Neural progenitor cell (in vitro differentiated cells): ENCODE measurements around the gene CA14. TPM values are rescaled to one million over a fixed set of nuclear protein-coding genes. Genes with fewer than 3 reads are reported as not detected.

Experiments
- DNase-seq: peaks from one replicate; pipeline ENCODE4 v3.0.0-alpha.2; 2016; ENCODE audit warnings: low spot score
- H2AFZ ChIP-seq: fragments of 200-600 bp; sonication (generic); replicated peaks from 2 replicates; pipeline ENCODE4 v1.6.1; 2016; ENCODE audit warnings: antibody characterized with exemption
- H3F3A ChIP-seq: fragments of 200-600 bp; sonication (generic); 2 replicates; pipeline ENCODE4 v1.6.1; 2016; ENCODE audit warnings: antibody characterized with exemption, low read depth
- H3K27ac ChIP-seq: fragments of 200-600 bp; sonication (generic); 2 replicates; pipeline ENCODE4 v1.5.1; 2016; ENCODE audit warnings: mild to moderate bottlenecking
- H3K27me3 ChIP-seq: fragments of 200-600 bp; sonication (generic); 2 replicates; pipeline ENCODE4 v1.6.1; 2016; ENCODE audit warnings: mild to moderate bottlenecking, moderate library complexity
- H3K36me3 ChIP-seq: fragments of 200-600 bp; sonication (generic); 2 replicates; pipeline ENCODE4 v1.5.1; 2016
- H3K4me1 ChIP-seq: fragments of 200-600 bp; sonication (generic); 2 replicates; pipeline ENCODE4 v1.6.1; 2016; ENCODE audit warnings: mixed run types
- H3K4me2 ChIP-seq: fragments of 200-600 bp; sonication (generic); 2 replicates; pipeline ENCODE4 v1.6.1; 2016
- H3K4me3 ChIP-seq: fragments of 200-600 bp; sonication (generic); 2 replicates; pipeline ENCODE4 v1.5.1; 2016
- H3K79me2 ChIP-seq: fragments of 200-600 bp; sonication (generic); 2 replicates; pipeline ENCODE4 v1.6.1; 2016; ENCODE audit warnings: low read depth
- H3K9ac ChIP-seq: fragments of 200-600 bp; sonication (generic); 2 replicates; pipeline ENCODE4 v1.6.1; 2016
- H3K9me3 ChIP-seq: fragments of 200-600 bp; sonication (generic); 2 replicates; pipeline ENCODE4 v1.5.1; 2016; ENCODE audit warnings: low read depth
- H4K20me1 ChIP-seq: fragments of 200-600 bp; sonication (generic); 2 replicates; pipeline ENCODE4 v1.6.1; 2016; ENCODE audit warnings: low read depth
- H3K27ac Mint-ChIP-seq: 3 replicates; pipeline ENCODE4 v1.8.0; 2021; ENCODE audit warnings: mixed read lengths
- H3K27me3 Mint-ChIP-seq: 2 replicates; pipeline ENCODE4 v1.8.0; 2022; ENCODE audit warnings: low read depth, mild to moderate bottlenecking, inconsistent platforms, moderate library complexity, mixed read lengths; ENCODE audit not compliant: insufficient read depth
- H3K36me3 Mint-ChIP-seq: 3 replicates; pipeline ENCODE4 v1.8.0; 2021; ENCODE audit warnings: mixed read lengths
- H3K4me1 Mint-ChIP-seq: 3 replicates; pipeline ENCODE4 v1.8.0; 2021; ENCODE audit warnings: mixed read lengths
- H3K4me3 Mint-ChIP-seq: 3 replicates; pipeline ENCODE4 v1.8.0; 2021; ENCODE audit warnings: mild to moderate bottlenecking, moderate library complexity, mixed read lengths
- H3K9me3 Mint-ChIP-seq: 3 replicates; pipeline ENCODE4 v1.8.0; 2020; ENCODE audit warnings: mixed read lengths
- EZH2 ChIP-seq: fragments of 200-600 bp; sonication (generic); IDR thresholded peaks from 2 replicates; pipeline ENCODE4 v1.6.1; 2017; ENCODE audit warnings: antibody characterized with exemption, mild to moderate bottlenecking, moderate library complexity
- EZH2phosphoT487 ChIP-seq: fragments of 200-600 bp; sonication (generic); IDR thresholded peaks from 2 replicates; pipeline ENCODE4 v1.6.1; 2017; ENCODE audit warnings: antibody characterized with exemption
- total RNA-seq: library from RNA; depleted of rRNA; stranded (reverse); fragments of >200 nt; gene quantifications from 2 replicates; pipeline ENCODE4 v1.2.3, GENCODE V29; 2015; ENCODE audit warnings: low replicate concordance
- TF ChIP-seq, protein P1 (sequence below): fragments of 200-600 bp; sonication (generic); IDR thresholded peaks from 2 replicates; pipeline ENCODE4 v1.5.1; 2017; ENCODE audit warnings: antibody characterized with exemption, mild to moderate bottlenecking

Gene CA14
- total RNA-seq, 1 donor from 2014 or later: 56.4 TPM

DNA sequence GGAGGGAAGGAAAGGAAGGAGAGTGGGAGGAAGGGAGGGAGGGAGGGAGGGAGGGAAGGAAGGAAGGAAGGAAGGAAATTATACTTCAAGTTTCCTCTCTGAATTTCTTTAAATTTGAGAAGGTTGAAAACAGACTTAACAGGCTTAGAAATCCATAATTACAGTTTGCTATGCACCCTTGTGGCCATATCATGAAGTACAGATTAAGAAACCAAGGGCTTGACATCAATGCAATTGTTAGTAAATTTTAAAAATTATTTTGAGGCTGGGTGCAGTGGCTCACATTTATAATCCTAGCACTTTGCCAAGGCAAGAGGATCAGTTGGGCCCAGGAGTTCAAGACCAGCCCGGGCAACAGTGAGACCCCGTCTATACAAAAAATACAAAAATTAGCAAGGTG, 36.0 kb upstream of the CA14 start:
- H4K20me1 ChIP-seq: peaks cover 9% of the 10 kb centered on the region
- no peak overlapping the region for H3K9ac ChIP-seq
- DNase-seq: no peak
- no peaks in the 10 kb centered on the region for H3K27me3 ChIP-seq
- H2AFZ ChIP-seq: no peak overlapping the region
- Mint-ChIP-seq H3K36me3 (peaks cover 33% of the 10 kb centered on the region), H3K27me3 (no peaks in the 10 kb centered on the region), H3K9me3 (no peaks in the 10 kb centered on the region), H3K27ac (no peak overlapping the region), H3K4me1 (no peaks in the 10 kb centered on the region), H3K4me3 (no peak overlapping the region)
- H3K36me3 ChIP-seq: peaks cover 40% of the 10 kb centered on the region
- no peak overlapping the region for H3K4me2 ChIP-seq
- TF ChIP-seq, protein P1, sequence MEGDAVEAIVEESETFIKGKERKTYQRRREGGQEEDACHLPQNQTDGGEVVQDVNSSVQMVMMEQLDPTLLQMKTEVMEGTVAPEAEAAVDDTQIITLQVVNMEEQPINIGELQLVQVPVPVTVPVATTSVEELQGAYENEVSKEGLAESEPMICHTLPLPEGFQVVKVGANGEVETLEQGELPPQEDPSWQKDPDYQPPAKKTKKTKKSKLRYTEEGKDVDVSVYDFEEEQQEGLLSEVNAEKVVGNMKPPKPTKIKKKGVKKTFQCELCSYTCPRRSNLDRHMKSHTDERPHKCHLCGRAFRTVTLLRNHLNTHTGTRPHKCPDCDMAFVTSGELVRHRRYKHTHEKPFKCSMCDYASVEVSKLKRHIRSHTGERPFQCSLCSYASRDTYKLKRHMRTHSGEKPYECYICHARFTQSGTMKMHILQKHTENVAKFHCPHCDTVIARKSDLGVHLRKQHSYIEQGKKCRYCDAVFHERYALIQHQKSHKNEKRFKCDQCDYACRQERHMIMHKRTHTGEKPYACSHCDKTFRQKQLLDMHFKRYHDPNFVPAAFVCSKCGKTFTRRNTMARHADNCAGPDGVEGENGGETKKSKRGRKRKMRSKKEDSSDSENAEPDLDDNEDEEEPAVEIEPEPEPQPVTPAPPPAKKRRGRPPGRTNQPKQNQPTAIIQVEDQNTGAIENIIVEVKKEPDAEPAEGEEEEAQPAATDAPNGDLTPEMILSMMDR: peak; percentile 43
- TF ChIP-seq EZH2phosphoT487: no peak
- no peak for TF ChIP-seq EZH2
- H3K4me3 ChIP-seq: no peak overlapping the region
- peaks cover 42% of the 10 kb centered on the region for H3F3A ChIP-seq
- peaks cover 5% of the 10 kb centered on the region for H3K79me2 ChIP-seq
- no peaks in the 10 kb centered on the region for H3K9me3 ChIP-seq
- no peaks in the 10 kb centered on the region for H3K4me1 ChIP-seq
- H3K27ac ChIP-seq: no peak overlapping the region

- DNase-seq: no peak
- H3K9me3 ChIP-seq: no peaks in the 10 kb centered on the region
- H3K27ac Mint-ChIP-seq: no peak overlapping the region
- no peaks in the 10 kb centered on the region for H3K4me1 ChIP-seq
- no peaks in the 10 kb centered on the region for H3K4me1 Mint-ChIP-seq
- no peak overlapping the region for H3K4me2 ChIP-seq
- no peak overlapping the region for H3K4me3 Mint-ChIP-seq
- H3K9ac ChIP-seq: no peak overlapping the region
- no peaks in the 10 kb centered on the region for H3K9me3 Mint-ChIP-seq
- peaks cover 44% of the 10 kb centered on the region for H3K36me3 Mint-ChIP-seq
- H2AFZ ChIP-seq: no peak overlapping the region
- TF ChIP-seq EZH2phosphoT487 (no peak), EZH2 (no peak)
- TF ChIP-seq, protein P1: no peak
- H4K20me1 ChIP-seq: peaks cover 14% of the 10 kb centered on the region
- no peaks in the 10 kb centered on the region for H3K27me3 Mint-ChIP-seq
- H3K4me3 ChIP-seq: no peak overlapping the region
- no peak overlapping the region for H3K27ac ChIP-seq
- peaks cover 17% of the 10 kb centered on the region for H3F3A ChIP-seq
- peaks cover 45% of the 10 kb centered on the region for H3K36me3 ChIP-seq
- H3K27me3 ChIP-seq: no peaks in the 10 kb centered on the region
- H3K79me2 ChIP-seq: peaks cover 34% of the 10 kb centered on the region
These were observed 32.6 kb upstream of the CA14 start for GRCh38 chr1:150224983-150225382.

DNA sequence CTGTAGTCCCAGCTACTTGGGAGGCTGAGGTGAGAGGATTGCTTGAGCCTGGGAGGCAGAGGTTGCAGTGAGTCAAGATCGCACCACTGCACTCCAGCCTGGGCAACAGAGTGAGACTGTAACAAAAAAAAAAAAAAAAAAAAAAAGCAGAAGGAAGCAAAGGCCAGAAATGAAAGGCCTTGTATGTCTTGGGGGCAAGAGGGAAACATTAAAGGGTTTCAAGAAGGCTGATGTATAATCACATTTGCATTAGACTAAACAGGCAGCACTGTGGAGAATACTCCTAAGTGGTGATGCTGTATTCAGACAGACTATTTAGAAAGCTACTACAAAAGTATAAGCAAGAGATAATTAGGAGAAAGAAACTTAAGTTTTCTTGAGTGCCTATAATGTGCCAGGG, 32.0 kb upstream of the CA14 start:
- H3K4me3 ChIP-seq: no peak overlapping the region
- peaks cover 46% of the 10 kb centered on the region for H3K36me3 ChIP-seq
- Mint-ChIP-seq H3K27me3 (no peaks in the 10 kb centered on the region), H3K4me1 (no peaks in the 10 kb centered on the region), H3K27ac (no peak overlapping the region), H3K36me3 (peaks cover 45% of the 10 kb centered on the region), H3K4me3 (no peak overlapping the region), H3K9me3 (no peaks in the 10 kb centered on the region)
- peaks cover 14% of the 10 kb centered on the region for H4K20me1 ChIP-seq
- no peak overlapping the region for H3K9ac ChIP-seq
- H3K27ac ChIP-seq: no peak overlapping the region
- H3K4me2 ChIP-seq: no peak overlapping the region
- H2AFZ ChIP-seq: no peak overlapping the region
- DNase-seq: no peak
- TF ChIP-seq EZH2phosphoT487: no peak
- TF ChIP-seq, protein P1: no peak
- no peak for TF ChIP-seq EZH2
- H3K4me1 ChIP-seq: no peaks in the 10 kb centered on the region
- H3F3A ChIP-seq: peaks cover 21% of the 10 kb centered on the region
- no peaks in the 10 kb centered on the region for H3K27me3 ChIP-seq
- no peaks in the 10 kb centered on the region for H3K9me3 ChIP-seq
- peaks cover 39% of the 10 kb centered on the region for H3K79me2 ChIP-seq
